ENCODE data around the gene LCN1. TPM values are rescaled to one million over a fixed set of nuclear protein-coding genes. Genes with fewer than 3 reads are reported as not detected.

The LCN1 gene
- total RNA-seq, 2 experiments from 2014 or later: not detected

DNA sequence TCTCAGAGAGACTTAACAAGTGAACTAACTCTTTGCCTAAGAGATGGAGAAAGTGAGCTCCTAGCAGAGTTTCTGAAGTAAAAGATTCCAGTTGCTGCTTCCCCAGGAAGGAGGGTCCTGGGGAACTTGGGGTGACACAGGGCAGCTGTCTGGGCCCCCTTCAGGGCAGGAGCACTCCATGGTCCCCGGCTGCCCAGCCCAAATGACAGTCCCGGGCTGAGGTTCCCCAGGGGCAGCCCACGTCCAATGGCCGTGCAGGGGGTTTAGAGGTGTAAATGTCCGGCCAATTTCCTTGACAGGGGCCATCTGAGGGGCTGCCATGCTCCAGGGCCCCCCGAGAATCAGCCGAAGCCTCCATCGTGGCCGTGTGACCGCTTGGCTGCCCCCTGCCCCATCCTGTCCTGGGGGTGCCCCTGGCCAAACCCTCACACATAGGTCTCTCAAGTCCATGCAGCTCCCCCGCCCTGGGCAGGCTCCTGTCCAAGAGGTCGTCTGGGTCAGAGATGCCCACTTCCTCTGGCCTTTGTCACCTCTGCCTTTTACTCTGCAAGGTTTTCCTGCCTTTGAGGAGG lies 47.2 kb upstream of the LCN1 start:
- CTCF ChIA-PET (ENCODE audit: unreplicated experiment): no interaction called here

DNA sequence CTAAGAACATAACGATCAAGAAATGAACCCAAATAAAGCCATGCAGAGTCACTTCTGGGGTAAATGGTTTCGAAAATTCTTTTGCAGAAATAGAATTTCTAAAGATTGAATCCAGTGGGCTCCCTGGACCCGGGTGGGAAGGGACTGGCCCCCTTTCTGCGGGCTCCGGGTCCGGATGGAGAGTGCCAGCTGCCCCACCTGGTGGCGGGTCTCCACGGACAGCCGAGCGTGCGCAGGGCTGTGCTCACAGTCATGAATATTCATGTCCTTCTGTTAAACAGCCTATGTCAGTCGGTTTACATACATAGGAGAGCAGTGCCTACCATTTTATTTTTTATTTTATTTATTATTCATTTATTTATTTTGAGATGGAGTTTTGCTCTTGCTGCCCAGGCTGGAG lies 46.3 kb upstream of the LCN1 start:
- no peak overlapping the region for H3K27ac ChIP-seq (ENCODE audit: low read depth, low read length, poor library complexity, severe bottlenecking)
- H3K79me2 ChIP-seq (ENCODE audit: insufficient read depth, low read depth, low read length): no peaks in the 10 kb centered on the region
- H2AFZ ChIP-seq (ENCODE audit: low read length): no peak overlapping the region
- no peak overlapping the region for H3K4me2 ChIP-seq (ENCODE audit: low read length)
- H3K4me1 ChIP-seq (ENCODE audit: insufficient read depth, low read length, poor library complexity, severe bottlenecking): no peaks in the 10 kb centered on the region
- ChIA-PET CTCF (ENCODE audit: unreplicated experiment) (no interaction called here), POLR2A (no interaction called here)
- no peaks in the 10 kb centered on the region for H4K20me1 ChIP-seq (ENCODE audit: insufficient read depth, low read length)
- no peaks in the 10 kb centered on the region for H3K9me3 ChIP-seq (ENCODE audit: low read length)
- peak; percentile 25 for DNase-seq (ENCODE audit: low spot score)
- TF ChIP-seq EZH2phosphoT487 (IDR thresholded peaks at IDR 0.05; ENCODE audit: borderline replicate concordance, low read depth, low read length): no peak
- TF ChIP-seq, protein P1, sequence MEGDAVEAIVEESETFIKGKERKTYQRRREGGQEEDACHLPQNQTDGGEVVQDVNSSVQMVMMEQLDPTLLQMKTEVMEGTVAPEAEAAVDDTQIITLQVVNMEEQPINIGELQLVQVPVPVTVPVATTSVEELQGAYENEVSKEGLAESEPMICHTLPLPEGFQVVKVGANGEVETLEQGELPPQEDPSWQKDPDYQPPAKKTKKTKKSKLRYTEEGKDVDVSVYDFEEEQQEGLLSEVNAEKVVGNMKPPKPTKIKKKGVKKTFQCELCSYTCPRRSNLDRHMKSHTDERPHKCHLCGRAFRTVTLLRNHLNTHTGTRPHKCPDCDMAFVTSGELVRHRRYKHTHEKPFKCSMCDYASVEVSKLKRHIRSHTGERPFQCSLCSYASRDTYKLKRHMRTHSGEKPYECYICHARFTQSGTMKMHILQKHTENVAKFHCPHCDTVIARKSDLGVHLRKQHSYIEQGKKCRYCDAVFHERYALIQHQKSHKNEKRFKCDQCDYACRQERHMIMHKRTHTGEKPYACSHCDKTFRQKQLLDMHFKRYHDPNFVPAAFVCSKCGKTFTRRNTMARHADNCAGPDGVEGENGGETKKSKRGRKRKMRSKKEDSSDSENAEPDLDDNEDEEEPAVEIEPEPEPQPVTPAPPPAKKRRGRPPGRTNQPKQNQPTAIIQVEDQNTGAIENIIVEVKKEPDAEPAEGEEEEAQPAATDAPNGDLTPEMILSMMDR (conservative IDR thresholded peaks at IDR 0.05; ENCODE audit: low read length): peak; percentile 65
- H3K9me2 ChIP-seq (ENCODE audit: insufficient read depth, low read length): no peaks in the 10 kb centered on the region
- no TSS peak for BruUV-seq (replicated peaks)
- no peak overlapping the region for H3K4me3 ChIP-seq (ENCODE audit: low read depth, low read length, poor library complexity, severe bottlenecking)
- intact Hi-C loops (cut with micrococcal nuclease; ENCODE audit: unreplicated experiment): no loop called here
- H3K36me3 ChIP-seq (ENCODE audit: insufficient read depth, low read length): no peaks in the 10 kb centered on the region

More for the DNA sequence above, 47.2 kb upstream of the LCN1 start:
- no peak for DNase-seq (ENCODE audit: low spot score)
- no peak for TF ChIP-seq EZH2phosphoT487 (IDR thresholded peaks at IDR 0.05; ENCODE audit: borderline replicate concordance, low read depth, low read length)
- TF ChIP-seq, protein P1 (conservative IDR thresholded peaks at IDR 0.05; ENCODE audit: low read length): no peak
- Histone ChIP-seq H3K4me1 (ENCODE audit: insufficient read depth, low read length, poor library complexity, severe bottlenecking) (no peaks in the 10 kb centered on the region), H3K79me2 (ENCODE audit: insufficient read depth, low read depth, low read length) (no peaks in the 10 kb centered on the region), H3K9me3 (ENCODE audit: low read length) (no peaks in the 10 kb centered on the region), H3K27ac (ENCODE audit: low read depth, low read length, poor library complexity, severe bottlenecking) (no peak overlapping the region), H3K9me2 (ENCODE audit: insufficient read depth, low read length) (no peaks in the 10 kb centered on the region), H3K36me3 (ENCODE audit: insufficient read depth, low read length) (no peaks in the 10 kb centered on the region), H4K20me1 (ENCODE audit: insufficient read depth, low read length) (no peaks in the 10 kb centered on the region; the same call in 1 of the 2 replicates), H3K4me2 (ENCODE audit: low read length) (no peak overlapping the region), H3K4me3 (ENCODE audit: low read depth, low read length, poor library complexity, severe bottlenecking) (no peak overlapping the region), H2AFZ (ENCODE audit: low read length) (no peak overlapping the region)
- intact Hi-C loops (cut with micrococcal nuclease; ENCODE audit: unreplicated experiment): no loop called here
- no TSS peak for BruUV-seq (replicated peaks)
- POLR2A ChIA-PET: interaction anchor here (0.6 to 1.2 kb wide), 2 partner anchors 20 to 92 kb away, joined by 3 to 4 read pairs; no protein-coding TSS in a partner anchor

DNA sequence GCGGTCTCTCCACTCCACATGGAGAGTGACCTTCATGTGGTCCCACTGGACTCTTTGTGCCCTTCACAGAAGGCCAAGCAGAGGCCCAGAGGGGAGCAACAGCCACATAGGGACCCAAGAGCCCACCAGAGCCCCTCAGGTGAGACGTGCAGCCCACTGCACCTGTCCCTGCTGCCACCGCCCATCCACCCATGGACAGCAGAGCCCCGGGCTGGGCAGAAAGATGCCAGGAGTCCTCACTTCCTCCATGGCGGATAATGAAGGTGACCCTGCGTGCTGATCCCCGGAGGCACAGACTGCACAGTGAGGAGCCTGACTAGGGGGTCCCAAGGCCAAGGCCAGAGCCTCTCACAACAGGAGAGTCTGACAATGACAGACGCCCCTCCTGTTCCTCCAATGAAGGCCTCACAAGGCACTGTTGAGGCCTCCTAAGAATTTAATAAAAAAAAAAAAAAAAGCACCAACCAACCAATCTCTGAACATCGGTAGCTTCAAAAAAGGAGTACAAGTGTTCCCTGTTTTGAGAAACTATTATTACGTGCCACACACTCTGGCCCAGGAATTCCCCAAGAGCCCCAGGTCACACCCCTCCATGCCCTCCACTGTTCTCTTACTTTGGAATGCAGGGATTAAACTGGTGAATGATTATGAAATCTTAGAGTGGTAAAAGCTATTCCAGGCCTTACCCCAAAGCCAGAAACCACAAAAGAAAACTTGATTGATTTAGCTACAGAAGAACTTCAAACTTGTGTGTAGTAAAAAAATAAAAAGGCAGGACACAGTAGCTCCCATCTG lies 44.5 kb upstream of the LCN1 start:
- POLR2A ChIA-PET: no interaction called here
- CTCF ChIA-PET (ENCODE audit: unreplicated experiment): interaction anchor here (0.5 kb wide), 1 partner anchor 257 kb away, joined by 19 read pairs; no protein-coding TSS in a partner anchor

More for the DNA sequence above, 44.5 kb upstream of the LCN1 start:
- no peak overlapping the region for H3K27ac ChIP-seq (ENCODE audit: low read depth, low read length, poor library complexity, severe bottlenecking)
- TF ChIP-seq EZH2phosphoT487 (IDR thresholded peaks at IDR 0.05; ENCODE audit: borderline replicate concordance, low read depth, low read length): no peak
- TF ChIP-seq, protein P1 (conservative IDR thresholded peaks at IDR 0.05; ENCODE audit: low read length): no peak
- no peaks in the 10 kb centered on the region for H3K9me2 ChIP-seq (ENCODE audit: insufficient read depth, low read length)
- H4K20me1 ChIP-seq (ENCODE audit: insufficient read depth, low read length): no peaks in the 10 kb centered on the region
- no peak overlapping the region for H2AFZ ChIP-seq (ENCODE audit: low read length)
- BruUV-seq (replicated peaks): no TSS peak
- H3K79me2 ChIP-seq (ENCODE audit: insufficient read depth, low read depth, low read length): no peaks in the 10 kb centered on the region
- H3K4me2 ChIP-seq (ENCODE audit: low read length): no peak overlapping the region
- no peaks in the 10 kb centered on the region for H3K36me3 ChIP-seq (ENCODE audit: insufficient read depth, low read length)
- DNase-seq (ENCODE audit: low spot score): no peak
- intact Hi-C loops (cut with micrococcal nuclease; ENCODE audit: unreplicated experiment): no loop called here
- H3K9me3 ChIP-seq (ENCODE audit: low read length): no peaks in the 10 kb centered on the region
- H3K4me1 ChIP-seq (ENCODE audit: insufficient read depth, low read length, poor library complexity, severe bottlenecking): no peaks in the 10 kb centered on the region
- H3K4me3 ChIP-seq (ENCODE audit: low read depth, low read length, poor library complexity, severe bottlenecking): no peak overlapping the region
